Tibial nerve (tissue), 4 donors: ENCODE measurements around the gene MCF2L2. TPM values are rescaled to one million over a fixed set of nuclear protein-coding genes. Genes with fewer than 3 reads are reported as not detected.

Source experiments
- DNase-seq, 2 donors: peaks; one replicate each; pipeline ENCODE4 v3.0.0-alpha.2; 2019; ENCODE audit warnings: low spot score in 2 of 2
- H3K27ac ChIP-seq, 4 donors: fragments of 200-600 bp; sonication (generic) in 3 of 4; one replicate each; pipeline ENCODE4 v1.5.1; 2017 to 2019; ENCODE audit warnings: mild to moderate bottlenecking in 1 of 4
- H3K27me3 ChIP-seq, 2 donors: fragments of 200-600 bp; sonication (generic) in 1 of 2; one replicate each; pipeline versions ENCODE4 v1.5.1 to v1.6.0; 2017 to 2019
- H3K36me3 ChIP-seq, 3 donors: fragments of 200-600 bp; sonication (generic); one replicate each; pipeline ENCODE4 v1.5.1; 2018 to 2019
- H3K4me1 ChIP-seq, 4 donors: fragments of 200-600 bp; sonication (generic) in 3 of 4; one replicate each; pipeline ENCODE4 v1.5.1; 2017 to 2019
- H3K4me3 ChIP-seq, 4 donors: fragments of 200-600 bp; sonication (generic) in 3 of 4; one replicate each; pipeline ENCODE4 v1.5.1; 2017 to 2019; ENCODE audit warnings: mild to moderate bottlenecking in 1 of 4, moderate library complexity in 1 of 4
- H3K9me3 ChIP-seq, 4 donors: fragments of 200-600 bp; sonication (generic) in 3 of 4; one replicate each; pipeline ENCODE4 v1.5.1; 2017 to 2019
- EP300 ChIP-seq, 2 donors: sonication (generic); formaldehyde crosslinking; IDR thresholded peaks; one replicate each; pipeline ENCODE4 v1.6.1; 2017; ENCODE audit warnings: antibody characterized with exemption in 2 of 2, mild to moderate bottlenecking in 1 of 2
- POLR2A ChIP-seq, 2 donors: fragments of 450-650 bp; IDR thresholded peaks; one replicate each; pipeline ENCODE4 v1.6.1; 2017; ENCODE audit warnings: antibody characterized with exemption in 2 of 2, mild to moderate bottlenecking in 2 of 2, moderate library complexity in 2 of 2
- WGBS, 2 donors: methylation state at CpG; one replicate each; pipeline ENCODE4 v1.1.5; 2018; 5-methylcytosine and 5-hydroxymethylcytosine counted together
- total RNA-seq, 4 donors: library from RNA; depleted of rRNA; stranded (reverse); fragments of >200 nt; gene quantifications; one replicate each; pipeline ENCODE4 v1.1.0, GENCODE V29; 2016
- TF ChIP-seq, protein P1 (sequence below), 5 experiments: fragments of 200-600 bp in 3 of 5; fragments of 450-650 bp in 2 of 5; sonication (generic) in 3 of 5; IDR thresholded peaks; one replicate each; pipeline ENCODE4 v1.5.1; 2016 to 2019; ENCODE audit warnings: antibody characterized with exemption in 5 of 5, mild to moderate bottlenecking in 3 of 5, moderate library complexity in 2 of 5

Gene MCF2L2
- total RNA-seq, 4 donors from 2014 or later: 0.90 to 24.9 (median 1.8) TPM

DNA sequence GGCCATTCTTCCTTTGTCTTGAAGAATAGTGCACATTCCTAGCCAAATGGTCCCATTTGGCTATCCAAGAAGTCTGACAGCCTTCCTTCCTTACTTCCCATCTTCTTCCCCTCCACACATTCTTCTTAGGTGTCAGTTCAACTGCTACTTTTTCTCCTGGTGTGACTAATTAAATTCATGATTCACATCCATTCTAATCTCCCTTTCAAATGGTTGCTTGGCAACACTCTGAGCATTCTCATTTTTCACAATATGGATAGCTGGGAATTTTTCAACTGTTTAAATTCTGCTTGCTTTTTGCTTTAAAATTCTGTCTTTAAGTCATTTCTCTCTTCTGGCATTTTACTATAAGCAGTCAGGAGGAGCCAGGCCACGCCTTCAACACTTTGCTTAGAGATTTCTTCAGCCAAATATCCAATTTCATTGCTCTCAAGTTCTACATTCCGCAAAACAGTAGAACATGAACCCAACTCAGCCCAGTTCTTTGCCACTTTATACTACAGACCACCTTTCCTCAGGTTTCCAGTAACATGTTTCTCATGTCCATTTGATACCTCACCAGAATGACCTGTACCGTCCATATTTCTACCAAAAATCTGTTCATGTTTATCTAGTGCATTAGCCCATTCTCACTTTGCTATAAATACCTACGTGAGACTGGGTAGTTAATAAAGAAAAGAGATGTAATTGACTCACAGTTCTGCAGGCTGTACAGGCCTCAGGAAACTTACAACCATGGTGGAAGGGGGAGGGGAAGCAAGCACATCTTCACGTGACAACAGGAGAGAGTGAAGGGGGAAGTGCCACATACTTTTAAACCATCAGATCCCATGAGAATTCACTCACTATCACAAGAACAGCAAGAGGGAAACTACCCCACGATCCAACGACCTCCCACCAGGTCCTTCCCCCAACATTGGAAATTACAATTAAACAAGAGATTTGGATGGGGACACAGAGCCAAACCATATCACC lies 31.9 kb upstream of the MCF2L2 start:
- H3K36me3 ChIP-seq: no peaks in the 10 kb centered on the region
- no peaks in the 10 kb centered on the region for H3K9me3 ChIP-seq
- no peak overlapping the region for H3K4me3 ChIP-seq
- DNase-seq: no peak
- no peaks in the 10 kb centered on the region for H3K27me3 ChIP-seq
- peaks cover 0 to 14% (median 0%) of the 10 kb centered on the region in 4 donors for H3K4me1 ChIP-seq
- no peak for TF ChIP-seq EP300 (IDR thresholded peaks at IDR 0.05)
- TF ChIP-seq, protein P1, sequence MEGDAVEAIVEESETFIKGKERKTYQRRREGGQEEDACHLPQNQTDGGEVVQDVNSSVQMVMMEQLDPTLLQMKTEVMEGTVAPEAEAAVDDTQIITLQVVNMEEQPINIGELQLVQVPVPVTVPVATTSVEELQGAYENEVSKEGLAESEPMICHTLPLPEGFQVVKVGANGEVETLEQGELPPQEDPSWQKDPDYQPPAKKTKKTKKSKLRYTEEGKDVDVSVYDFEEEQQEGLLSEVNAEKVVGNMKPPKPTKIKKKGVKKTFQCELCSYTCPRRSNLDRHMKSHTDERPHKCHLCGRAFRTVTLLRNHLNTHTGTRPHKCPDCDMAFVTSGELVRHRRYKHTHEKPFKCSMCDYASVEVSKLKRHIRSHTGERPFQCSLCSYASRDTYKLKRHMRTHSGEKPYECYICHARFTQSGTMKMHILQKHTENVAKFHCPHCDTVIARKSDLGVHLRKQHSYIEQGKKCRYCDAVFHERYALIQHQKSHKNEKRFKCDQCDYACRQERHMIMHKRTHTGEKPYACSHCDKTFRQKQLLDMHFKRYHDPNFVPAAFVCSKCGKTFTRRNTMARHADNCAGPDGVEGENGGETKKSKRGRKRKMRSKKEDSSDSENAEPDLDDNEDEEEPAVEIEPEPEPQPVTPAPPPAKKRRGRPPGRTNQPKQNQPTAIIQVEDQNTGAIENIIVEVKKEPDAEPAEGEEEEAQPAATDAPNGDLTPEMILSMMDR (IDR thresholded peaks at IDR 0.05): no peak
- no peak for TF ChIP-seq POLR2A (IDR thresholded peaks at IDR 0.05)
- WGBS, 2 donors: 87 to 89% methylated on average over 7 of the region's 7 CpGs
- no peak overlapping the region for H3K27ac ChIP-seq

DNA sequence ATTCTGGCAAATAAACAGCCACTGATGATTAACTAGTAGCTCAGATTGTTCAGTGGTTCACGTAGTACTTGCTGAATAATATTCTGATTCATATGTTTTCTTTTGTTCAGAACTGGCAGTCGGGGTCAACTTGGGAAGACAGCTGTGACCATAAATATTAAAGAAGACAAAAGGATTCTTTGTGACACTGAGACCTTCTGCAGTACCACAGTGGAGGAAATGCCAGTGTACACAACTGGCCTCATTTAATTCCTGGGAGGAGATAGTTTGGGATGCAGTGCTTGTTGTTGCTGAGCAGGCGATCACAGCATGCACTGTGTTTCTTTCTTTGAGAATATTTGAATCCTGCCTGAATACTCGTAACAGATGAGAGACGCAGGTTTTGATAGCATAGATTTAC lies 26.7 kb upstream of the MCF2L2 start:
- 39 to 49% methylated on average over 5 of the region's 5 CpGs for WGBS, 2 donors
- Histone ChIP-seq H3K4me3 (no peak overlapping the region), H3K36me3 (peaks cover 0 to 13% (median 0%) of the 10 kb centered on the region in 3 donors), H3K9me3 (no peaks in the 10 kb centered on the region), H3K27me3 (no peaks in the 10 kb centered on the region), H3K27ac (peak overlapping the region in 3 of 4 donors; percentile 17 to 77 (median 57)), H3K4me1 (peaks cover 0 to 26% (median 0%) of the 10 kb centered on the region in 4 donors)
- DNase-seq: no peak
- TF ChIP-seq POLR2A (IDR thresholded peaks at IDR 0.05) (no peak), EP300 (IDR thresholded peaks at IDR 0.05) (peak in 1 of 2 donors; percentile 13)
- TF ChIP-seq, protein P1 (IDR thresholded peaks at IDR 0.05): no peak

DNA sequence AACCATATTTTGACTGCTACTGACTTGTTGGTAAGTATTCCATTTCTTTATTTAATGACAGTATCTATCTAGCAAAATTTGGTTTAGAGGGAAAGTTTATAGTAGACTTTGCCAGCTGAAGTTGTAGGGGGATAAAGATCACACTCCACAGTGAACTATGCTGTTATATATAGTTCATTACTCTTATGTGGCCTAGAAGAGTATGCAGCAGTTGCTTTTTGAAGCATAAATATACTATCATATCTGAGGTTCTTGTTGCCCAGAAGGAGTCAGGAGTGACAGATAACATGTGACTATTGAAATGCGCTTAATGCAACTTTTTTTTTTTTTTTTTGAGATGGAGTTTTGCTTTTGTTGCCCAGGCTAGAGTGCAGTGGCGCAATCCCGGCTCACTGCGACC lies 25.6 kb upstream of the MCF2L2 start:
- Histone ChIP-seq H3K4me1 (peaks cover 0 to 35% (median 0%) of the 10 kb centered on the region in 4 donors), H3K27me3 (no peaks in the 10 kb centered on the region), H3K4me3 (no peak overlapping the region), H3K27ac (peak overlapping the region in 2 of 4 donors; percentile 57 to 77), H3K9me3 (no peaks in the 10 kb centered on the region), H3K36me3 (peaks cover 0 to 13% (median 0%) of the 10 kb centered on the region in 3 donors)
- no peak for DNase-seq
- 88 to 93% methylated on average over 4 of the region's 4 CpGs for WGBS, 2 donors
- TF ChIP-seq EP300 (IDR thresholded peaks at IDR 0.05) (no peak), POLR2A (IDR thresholded peaks at IDR 0.05) (no peak)
- TF ChIP-seq, protein P1 (IDR thresholded peaks at IDR 0.05): no peak

DNA sequence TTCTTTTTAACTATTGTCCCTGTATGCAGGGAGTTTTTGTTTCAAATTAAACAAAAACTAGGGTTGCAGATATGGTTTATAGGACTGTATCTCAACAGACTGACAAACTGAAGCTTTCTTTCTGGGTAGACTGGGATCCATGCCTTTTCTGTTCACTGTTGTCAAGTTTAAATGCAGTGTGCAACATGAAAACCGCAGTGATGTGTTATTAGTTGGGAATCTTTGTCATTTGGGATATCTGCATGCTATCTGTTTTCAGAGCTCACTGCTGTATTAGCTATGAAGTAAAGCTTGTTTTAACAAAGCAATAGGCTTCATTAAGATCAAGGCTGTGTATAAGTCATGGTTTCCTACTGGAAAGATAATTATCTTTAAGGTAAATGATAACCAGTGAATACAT lies 21.4 kb upstream of the MCF2L2 start:
- H3K36me3 ChIP-seq: peaks cover 0 to 13% (median 0%) of the 10 kb centered on the region in 3 donors
- H3K4me3 ChIP-seq: no peak overlapping the region
- DNase-seq: no peak
- peaks cover 0 to 32% (median 4%) of the 10 kb centered on the region in 4 donors for H3K4me1 ChIP-seq
- no peaks in the 10 kb centered on the region for H3K9me3 ChIP-seq
- WGBS, 2 donors: 50% methylated on average over 1 of the region's 1 CpG
- H3K27ac ChIP-seq: peak overlapping the region in 2 of 4 donors; percentile 88 to 90
- H3K27me3 ChIP-seq: no peaks in the 10 kb centered on the region
- TF ChIP-seq, protein P1 (IDR thresholded peaks at IDR 0.05): no peak
- no peak for TF ChIP-seq POLR2A (IDR thresholded peaks at IDR 0.05)
- TF ChIP-seq EP300 (IDR thresholded peaks at IDR 0.05): no peak

DNA sequence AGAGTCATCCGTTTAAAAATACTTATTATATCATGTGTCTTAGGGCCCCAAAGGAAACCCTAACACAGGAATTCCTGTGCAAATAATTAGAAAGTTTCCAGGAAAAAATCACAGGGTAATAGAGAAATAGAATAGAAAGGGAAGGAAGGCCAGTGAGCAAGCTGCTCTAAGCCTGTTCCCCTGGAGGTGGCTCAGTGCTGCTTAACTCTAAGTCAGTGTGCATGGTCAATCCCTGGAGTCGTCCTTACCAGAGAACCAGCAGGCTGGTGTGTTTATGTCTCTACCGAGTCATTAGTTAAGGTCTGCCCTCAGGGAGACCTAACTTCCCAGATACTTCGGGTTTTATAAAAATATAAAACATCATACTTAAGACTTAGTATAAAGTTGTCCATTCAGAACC lies 21.0 kb upstream of the MCF2L2 start:
- H3K4me1 ChIP-seq: peaks cover 0 to 29% (median 4%) of the 10 kb centered on the region in 4 donors
- no peak overlapping the region for H3K4me3 ChIP-seq
- H3K27me3 ChIP-seq: no peaks in the 10 kb centered on the region
- peak overlapping the region in 2 of 4 donors; percentile 88 to 90 for H3K27ac ChIP-seq
- no peak for DNase-seq
- peaks cover 0 to 13% (median 0%) of the 10 kb centered on the region in 3 donors for H3K36me3 ChIP-seq
- H3K9me3 ChIP-seq: no peaks in the 10 kb centered on the region
- WGBS, 2 donors: 15 to 26% methylated on average over 4 of the region's 4 CpGs
- TF ChIP-seq EP300 (IDR thresholded peaks at IDR 0.05) (no peak), POLR2A (IDR thresholded peaks at IDR 0.05) (no peak)
- TF ChIP-seq, protein P1 (IDR thresholded peaks at IDR 0.05): peak in 1 of 5 experiments; percentile 7
